ENCODE data around the gene FN3K.
"Not testable (repeated sequence)": the region's sequence is repeated elsewhere in the genome, so short reads cannot be mapped to it uniquely, and the experiment has no call there.

The FN3K gene

DNA sequence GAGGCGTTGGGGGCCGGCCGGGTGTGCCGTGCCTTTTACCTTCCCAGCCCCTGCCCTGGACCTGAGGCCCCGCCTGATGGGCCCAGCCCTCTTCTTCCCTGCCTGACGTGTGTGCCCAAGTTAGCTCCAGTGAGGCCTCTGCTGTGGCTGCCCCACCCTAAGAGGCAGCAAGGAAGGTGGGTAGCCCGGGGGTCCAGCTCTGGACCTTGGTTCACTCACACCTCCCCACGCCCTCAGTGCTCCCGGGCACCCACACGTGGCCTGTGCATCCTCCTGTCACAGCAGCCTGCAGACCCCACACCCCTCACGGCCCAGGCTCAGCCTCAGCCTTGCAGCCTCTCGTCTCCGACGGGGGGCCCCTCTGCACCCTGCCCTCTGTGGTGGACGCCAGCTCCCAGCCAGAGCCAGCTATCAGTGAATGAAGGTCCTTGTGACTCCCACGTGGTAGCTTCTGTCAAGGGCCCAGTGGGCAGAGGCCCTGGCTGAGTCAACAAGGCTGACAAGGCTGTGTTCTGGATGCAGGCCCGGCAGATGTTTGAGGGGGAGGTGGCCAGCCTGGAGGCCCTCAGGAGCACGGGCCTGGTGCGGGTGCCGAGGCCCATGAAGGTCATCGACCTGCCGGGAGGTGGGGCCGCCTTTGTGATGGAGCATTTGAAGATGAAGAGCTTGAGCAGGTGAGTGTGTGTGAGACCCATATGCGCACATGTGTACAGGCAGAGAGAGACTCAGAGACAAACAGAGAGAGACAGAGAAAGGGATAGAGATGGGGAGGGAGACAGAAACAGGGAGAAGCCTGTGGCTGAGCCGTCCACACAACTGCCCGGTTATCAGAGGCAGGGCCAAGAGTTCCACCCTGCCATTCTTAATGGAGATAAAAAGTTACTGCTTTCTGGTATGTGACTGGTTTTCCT lies 2.8 kb downstream of the FN3K start:
- no peak for DNase-seq (ENCODE audit: low read depth in 2 of 2)

DNA sequence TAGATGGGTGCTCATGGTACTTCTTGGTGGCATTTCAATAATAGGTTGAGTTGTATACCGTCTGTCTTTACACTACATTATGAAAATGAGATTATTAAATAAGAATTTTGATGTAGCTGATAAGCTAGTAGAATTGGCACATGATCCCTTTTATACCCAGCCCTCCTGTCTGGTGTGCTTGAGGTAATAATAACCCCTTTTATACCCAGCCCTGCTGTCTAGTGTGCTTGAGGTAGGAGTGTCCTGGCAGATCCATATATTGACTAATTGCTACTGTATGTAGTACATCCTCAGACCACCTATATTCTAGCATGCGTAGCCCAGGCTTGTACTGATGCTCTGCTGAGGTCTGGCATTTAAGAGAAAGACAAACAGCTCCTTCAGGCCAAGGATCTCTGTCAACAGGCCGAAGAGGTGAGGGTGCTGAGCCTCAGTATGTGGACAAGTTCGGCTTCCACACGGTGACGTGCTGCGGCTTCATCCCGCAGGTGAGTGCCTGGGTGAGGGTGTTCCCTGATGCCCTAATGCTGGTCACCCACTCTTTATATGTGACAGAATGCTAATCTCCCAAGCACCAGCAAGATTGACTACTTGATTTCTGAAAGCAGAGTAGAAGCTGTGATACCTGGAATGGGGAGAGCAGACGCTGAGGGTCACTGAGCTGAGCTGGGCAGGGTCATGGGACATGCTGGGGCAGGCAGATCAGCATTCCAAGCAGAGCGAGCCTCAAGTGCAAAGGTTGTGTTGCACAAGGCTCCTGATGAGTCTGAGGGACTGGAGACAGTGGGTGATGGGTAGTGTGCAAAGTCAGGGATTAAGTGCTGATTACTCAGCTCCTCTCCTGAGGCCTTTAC lies 5.7 kb downstream of the FN3K start:
- no peak for DNase-seq (ENCODE audit: low read depth in 2 of 2)

DNA sequence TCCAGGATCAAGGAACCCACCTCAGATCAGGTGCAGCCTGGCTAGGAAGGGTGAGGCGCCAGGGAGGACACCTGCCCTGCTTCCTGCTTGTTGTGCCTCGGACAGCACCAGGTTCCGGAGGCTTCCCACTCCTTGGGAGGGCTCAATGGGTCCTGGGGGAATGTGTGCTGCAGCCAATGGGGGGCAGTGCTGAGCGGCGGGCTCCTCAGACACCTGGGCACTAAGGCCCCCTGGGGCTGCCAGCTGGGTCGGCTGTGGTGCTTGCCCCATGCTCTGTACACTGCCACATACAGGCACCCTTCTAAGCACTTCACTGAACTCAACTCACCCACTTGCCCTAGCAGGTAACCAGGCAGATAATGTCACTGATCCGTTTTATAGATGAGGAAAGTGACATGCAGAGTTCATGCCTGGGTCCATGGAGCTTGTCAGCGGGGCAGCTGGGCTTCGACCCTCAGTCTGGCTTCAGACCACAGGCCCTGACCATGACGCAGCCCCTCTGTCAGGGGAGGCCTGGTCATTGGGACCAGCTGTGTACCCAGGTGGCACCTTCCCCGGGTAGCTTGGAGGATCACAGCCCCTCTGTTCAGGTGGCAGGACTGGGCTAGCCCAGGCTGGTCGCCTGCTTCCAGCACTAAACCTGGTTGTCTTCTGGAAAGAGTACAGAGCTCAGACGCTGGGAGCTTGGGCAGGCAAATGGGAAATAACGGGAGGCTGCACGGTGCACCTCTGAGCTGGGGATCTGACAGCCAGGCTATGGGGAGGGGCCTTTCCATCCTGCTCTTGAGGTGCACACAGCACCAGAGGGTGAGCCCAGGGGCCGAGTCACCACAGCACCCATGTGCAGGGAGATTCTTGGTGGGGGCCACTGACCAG lies 8.2 kb downstream of the FN3K start:
- no peak for DNase-seq (ENCODE audit: low read depth in 2 of 2)

DNA sequence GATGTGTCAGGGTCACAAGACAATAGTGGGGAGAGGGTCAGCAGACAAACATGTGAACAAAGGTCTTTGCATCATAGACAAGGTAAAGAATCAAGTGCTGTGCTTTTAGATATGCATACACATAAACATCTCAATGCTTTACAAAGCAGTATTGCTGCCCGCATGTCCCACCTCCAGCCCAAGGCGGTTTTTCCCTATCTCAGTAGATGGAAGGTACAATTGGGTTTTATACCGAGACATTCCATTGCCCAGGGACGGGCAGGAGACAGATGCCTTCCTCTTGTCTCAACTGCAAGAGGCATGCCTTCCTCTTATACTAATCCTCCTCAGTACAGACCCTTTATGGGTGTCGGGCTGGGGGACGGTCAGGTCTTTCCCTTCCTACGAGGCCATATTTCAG lies 9.3 kb downstream of the FN3K start:
- DNase-seq (ENCODE audit: low read depth in 2 of 2): not testable (repeated sequence)

- no peak for DNase-seq (ENCODE audit: low read depth in 2 of 2)
These were observed 10.1 kb downstream of the FN3K start for GRCh38 chr17:82745524-82745923.

DNA sequence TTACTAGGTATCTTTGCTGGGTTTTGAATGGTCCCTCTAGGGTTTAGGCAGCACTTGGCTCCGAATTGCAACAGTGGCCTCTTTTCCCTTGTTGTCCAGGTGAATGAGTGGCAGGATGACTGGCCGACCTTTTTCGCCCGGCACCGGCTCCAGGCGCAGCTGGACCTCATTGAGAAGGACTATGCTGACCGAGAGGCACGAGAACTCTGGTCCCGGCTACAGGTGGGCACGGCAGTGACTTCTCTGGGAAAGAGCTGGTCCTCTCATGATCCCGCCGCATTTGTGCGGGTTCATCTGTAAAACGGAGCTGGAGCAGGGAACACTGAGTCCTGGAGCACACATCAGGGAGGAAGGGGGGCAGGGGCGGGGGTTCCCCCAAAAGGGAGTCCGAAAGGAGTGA lies 13.3 kb downstream of the FN3K start:
- no peak for DNase-seq (ENCODE audit: low read depth in 2 of 2)

- DNase-seq (ENCODE audit: low read depth in 2 of 2): no peak
These were observed 15.0 kb downstream of the FN3K start for GRCh38 chr17:82750241-82750908.

GRCh38 chr17:82751171-82751570 lies 15.8 kb downstream of the FN3K start:
- DNase-seq (ENCODE audit: low read depth in 2 of 2): no peak

GRCh38 chr17:82751571-82752370 lies 16.4 kb downstream of the FN3K start, which contains the start of gene TBCD:
TBCD (plus strand) TSS chr17:82752065; CDS start chr17:82752194, 129 bp downstream.
- peak; percentile 77 to 79 for DNase-seq (ENCODE audit: low read depth in 2 of 2)

GRCh38 chr17:82752371-82753200 lies 17.2 kb downstream of the FN3K start:
- no peak for DNase-seq (ENCODE audit: low read depth in 2 of 2)

DNA sequence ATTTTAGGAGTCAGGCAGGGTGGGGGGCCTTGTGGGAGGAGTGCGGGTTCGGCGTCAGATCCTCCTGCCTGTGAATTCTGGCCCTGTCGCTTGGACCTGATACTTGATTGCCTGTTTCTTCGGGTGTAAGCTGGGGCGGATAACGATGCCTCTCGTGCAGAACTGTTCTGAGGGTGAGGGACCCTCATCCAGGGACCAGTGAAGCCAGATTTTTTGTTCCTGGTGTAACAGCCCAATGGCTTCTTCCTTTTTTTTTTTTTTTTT lies 17.7 kb downstream of the FN3K start:
- no peak for DNase-seq (ENCODE audit: low read depth in 2 of 2)

GRCh38 chr17:82754297-82755208 lies 19.1 kb downstream of the FN3K start:
- DNase-seq (ENCODE audit: low read depth in 2 of 2): no peak

DNA sequence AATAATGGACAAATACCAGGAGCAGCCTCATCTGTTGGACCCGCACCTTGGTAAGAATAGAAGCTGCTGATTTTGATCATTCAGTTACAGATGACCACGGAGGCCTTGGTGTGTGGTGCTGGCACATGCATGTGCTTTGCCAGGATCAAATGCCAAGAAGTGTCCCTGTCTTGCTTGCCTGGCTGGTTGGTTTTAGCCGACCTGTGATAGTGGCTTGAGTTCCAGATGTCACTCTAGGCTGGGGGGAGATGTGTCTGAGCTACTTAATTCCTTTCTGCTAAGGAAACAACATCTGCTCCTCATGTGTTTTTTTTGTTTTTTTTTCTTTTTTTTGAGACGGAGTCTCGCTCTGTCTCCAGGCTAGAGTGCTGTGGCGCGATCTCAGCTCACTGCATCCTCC lies 20.8 kb downstream of the FN3K start:
- no peak for DNase-seq (ENCODE audit: low read depth in 2 of 2)

GRCh38 chr17:82765371-82765770 lies 30.0 kb downstream of the FN3K start:
- no peak for DNase-seq (ENCODE audit: low read depth in 2 of 2)

DNA sequence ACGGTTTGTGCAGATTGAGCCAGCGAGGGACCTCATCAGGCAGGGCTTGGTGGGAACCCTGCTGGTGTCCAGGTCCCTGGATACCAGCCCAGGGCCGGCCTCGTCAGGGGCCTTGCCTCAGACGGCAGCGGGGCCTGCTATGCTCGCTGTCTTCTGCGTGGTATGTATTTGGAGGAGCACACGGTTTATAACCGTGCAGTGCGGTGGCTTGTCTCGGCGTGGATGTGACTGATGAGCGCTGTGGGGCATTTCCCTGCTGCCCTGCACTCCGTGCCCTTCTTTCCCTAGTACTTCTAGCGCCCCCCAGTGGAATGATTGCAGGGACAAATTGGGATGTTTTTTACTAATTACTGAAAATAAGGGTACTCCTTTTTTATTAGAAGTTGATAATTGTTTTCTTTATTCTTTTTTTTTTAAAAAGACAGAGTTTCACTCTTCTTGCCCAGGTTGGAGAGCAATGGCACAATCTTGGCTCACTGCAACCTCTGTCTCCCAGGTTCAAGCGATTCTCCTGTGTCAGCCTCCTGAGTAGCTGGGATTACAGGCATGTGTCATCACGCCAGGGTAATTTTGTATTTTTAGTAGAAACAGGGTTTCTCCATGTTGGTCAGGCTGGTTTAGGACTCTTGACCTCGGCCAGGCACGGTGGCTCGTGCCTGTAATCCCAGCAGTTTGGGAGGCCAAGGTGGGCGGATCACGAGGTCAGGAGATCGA lies 31.8 kb downstream of the FN3K start:
- DNase-seq (ENCODE audit: low read depth in 2 of 2): no peak

- no peak for DNase-seq (ENCODE audit: low read depth in 2 of 2)
These were observed 33.6 kb downstream of the FN3K start for GRCh38 chr17:82769041-82769440.

DNA sequence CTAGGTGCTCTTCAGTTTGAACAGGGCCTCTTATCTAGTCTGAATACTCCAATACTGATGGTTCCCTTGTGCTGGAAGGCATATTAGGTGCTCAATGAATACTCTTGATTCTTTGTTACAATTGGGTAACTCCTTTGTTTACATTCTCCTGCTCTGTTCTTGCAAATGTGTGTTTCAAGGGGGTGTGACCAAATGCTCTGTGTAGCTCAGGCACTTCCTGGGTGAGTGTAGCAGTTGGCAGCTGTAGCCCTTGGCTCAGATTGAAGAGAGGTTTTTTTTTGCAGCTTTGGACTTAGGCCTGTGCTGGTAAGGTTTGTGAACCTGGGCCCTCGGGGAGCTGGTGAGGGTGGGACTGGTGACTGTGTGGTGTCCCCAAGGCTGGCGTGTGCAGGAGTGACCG lies 36.6 kb downstream of the FN3K start:
- DNase-seq (ENCODE audit: low read depth in 2 of 2): no peak

DNA sequence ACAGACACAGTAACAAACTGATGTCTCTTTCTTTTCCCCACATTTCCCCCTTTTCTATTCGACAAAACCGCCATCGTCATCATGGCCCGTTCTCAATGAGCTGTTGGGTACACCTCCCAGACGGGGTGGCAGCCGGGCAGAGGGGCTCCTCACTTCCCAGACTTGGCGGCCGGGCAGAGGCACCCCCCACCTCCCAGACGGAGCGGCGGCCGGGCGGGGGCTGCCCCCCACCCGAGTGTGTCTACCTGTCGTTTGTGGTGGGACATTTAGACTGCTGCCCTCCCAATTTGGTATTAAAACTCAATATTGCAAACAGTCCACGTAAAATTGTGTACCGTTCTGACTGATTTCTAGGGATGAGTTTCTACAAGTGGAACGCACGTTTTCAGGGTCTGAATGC lies 39.0 kb downstream of the FN3K start:
- not testable (repeated sequence) for DNase-seq (ENCODE audit: low read depth in 2 of 2)

Data from fibroblast of skin of left quadriceps (primary cell).